LNCaP clone FGC (cell line): ENCODE data around the gene LRRC2.
"Not testable (repeated sequence)": the region's sequence is repeated elsewhere in the genome, so short reads cannot be mapped to it uniquely, and the experiment has no call there.

Experiments used
- DNase-seq: peaks from one replicate; pipeline ENCODE4 v3.0.0-alpha.2; 2011; ENCODE audit warnings: low read depth
- H3K4me3 ChIP-seq: 2 replicates; pipeline ENCODE4 v1.5.1; 2011; ENCODE audit warnings: mild to moderate bottlenecking, low read depth, low read length, control low read depth
- CTCF ChIP-seq: IDR thresholded peaks from 2 replicates; pipeline ENCODE4 v1.5.1; 2012; ENCODE audit warnings: mild to moderate bottlenecking; ENCODE audit not compliant: control insufficient read depth, insufficient read depth; ENCODE audit errors: extremely low read depth

The LRRC2 gene

GRCh38 chr3:46579756-46580286, 13.7 kb upstream of the LRRC2 start:
- no peak overlapping the region for H3K4me3 ChIP-seq
- TF ChIP-seq CTCF, result no peak

GRCh38 chr3:46578973-46579755, 13.1 kb upstream of the LRRC2 start:
- DNase-seq, result peak; percentile 57
- TF ChIP-seq CTCF, result no peak
- no peak overlapping the region for H3K4me3 ChIP-seq

More at GRCh38 chr3:46579756-46580286, 13.7 kb upstream of the LRRC2 start:
- no peak for DNase-seq

GRCh38 chr3:46577580-46578249, 11.6 kb upstream of the LRRC2 start:
- not testable (repeated sequence) for H3K4me3 ChIP-seq, DNase-seq

- TF ChIP-seq CTCF, result no peak
- H3K4me3 ChIP-seq, result no peak overlapping the region
- DNase-seq, result no peak
Measured at GRCh38 chr3:46576879-46577278, 10.8 kb upstream of the LRRC2 start.

GRCh38 chr3:46576386-46576785, 10.3 kb upstream of the LRRC2 start:
- no peak for DNase-seq
- H3K4me3 ChIP-seq, result no peak overlapping the region
- TF ChIP-seq CTCF, result no peak

GRCh38 chr3:46575577-46576222, 9.6 kb upstream of the LRRC2 start:
- H3K4me3 ChIP-seq, result no peak overlapping the region
- no peak for DNase-seq
- TF ChIP-seq CTCF, result no peak
